ENCODE results near the gene OCA2.

GRCh38 chr15:27937851-27938250 is 161.3 kb downstream of the OCA2 start:
- TF ChIP-seq POLR2AphosphoS5 (IDR thresholded peaks at IDR 0.05) (no peak), CTCF (IDR thresholded peaks at IDR 0.05; ENCODE audit: poor library complexity, severe bottlenecking) (no peak), MXI1 (conservative IDR thresholded peaks at IDR 0.05; ENCODE audit: poor library complexity, severe bottlenecking) (no peak), EP300 (conservative IDR thresholded peaks at IDR 0.05; ENCODE audit: poor library complexity, severe bottlenecking) (no peak), SMC3 (conservative IDR thresholded peaks at IDR 0.05; ENCODE audit: poor library complexity) (no peak), EZH2 (IDR thresholded peaks at IDR 0.05; ENCODE audit: borderline replicate concordance, insufficient read depth, low read length, poor library complexity, severe bottlenecking) (no peak), REST (IDR thresholded peaks at IDR 0.05; ENCODE audit: borderline replicate concordance) (no peak)

All from neural cell (in vitro differentiated cells).